Panc1 (cell line): Measurements from ENCODE around the gene PGAM2.

Experiments used
- CTCF ChIP-seq: fragments of 450-650 bp; IDR thresholded peaks from 2 replicates; pipeline ENCODE4 v1.5.1; 2017; ENCODE audit warnings: mild to moderate bottlenecking
- POLR2AphosphoS5 ChIP-seq: IDR thresholded peaks from 2 replicates; pipeline ENCODE4 v1.6.1; 2012; ENCODE audit warnings: mild to moderate bottlenecking, low read depth, low read length, moderate library complexity
- REST ChIP-seq, 2 experiments: IDR thresholded peaks; 2 replicates each; pipeline ENCODE4 v1.6.1; 2011 to 2012; ENCODE audit warnings: low read depth in 2 of 2, control low read depth in 1 of 2, low read length in 1 of 2, mild to moderate bottlenecking in 1 of 2, moderate library complexity in 1 of 2; ENCODE audit not compliant: insufficient read depth in 1 of 2
- SIN3A ChIP-seq: IDR thresholded peaks from 2 replicates; pipeline ENCODE4 v1.6.1; 2012; ENCODE audit warnings: low read depth, mild to moderate bottlenecking, low read length, moderate library complexity, borderline replicate concordance; ENCODE audit not compliant: insufficient read depth

GRCh38 chr7:44044315-44045225 is 20.8 kb downstream of the PGAM2 start, which contains the start of gene DBNL:
- TF ChIP-seq REST (IDR thresholded peaks at IDR 0.05; ENCODE audit: insufficient read depth in 1 of 2, low read depth in 2 of 2, low read length in 1 of 2) (no peak), CTCF (no peak), POLR2AphosphoS5 (peak; percentile 99), SIN3A (peak; percentile 96; the same call in 1 of the 2 replicates)
